Type B pancreatic cell (in vitro differentiated cells): ENCODE data around the gene LIPN. TPM values are rescaled to one million over a fixed set of nuclear protein-coding genes. Genes with fewer than 3 reads are reported as not detected.

Experiments
- DNase-seq: peaks from one replicate; pipeline ENCODE4 v3.0.0; 2021; ENCODE audit warnings: mixed read lengths; ENCODE audit not compliant: unreplicated experiment; ENCODE audit errors: extremely low spot score
- H3K27ac Mint-ChIP-seq: 2 replicates; pipeline ENCODE4 v1.8.0; 2021; ENCODE audit warnings: mild to moderate bottlenecking, mixed read lengths
- H3K27me3 Mint-ChIP-seq: 2 replicates; pipeline ENCODE4 v1.8.0; 2021; ENCODE audit warnings: mixed read lengths
- H3K36me3 Mint-ChIP-seq: 2 replicates; pipeline ENCODE4 v1.8.0; 2021; ENCODE audit warnings: mixed read lengths
- H3K4me1 Mint-ChIP-seq: one replicate; pipeline ENCODE4 v1.8.0; 2021; ENCODE audit warnings: mixed read lengths; ENCODE audit not compliant: unreplicated experiment
- H3K4me3 Mint-ChIP-seq: 2 replicates; pipeline ENCODE4 v1.8.0; 2021; ENCODE audit warnings: mild to moderate bottlenecking, mixed read lengths
- H3K9me3 Mint-ChIP-seq: 2 replicates; pipeline ENCODE4 v1.8.0; 2021; ENCODE audit warnings: mixed read lengths
- CTCF ChIP-seq: fragments of 200-600 bp; sonication (generic); conservative IDR thresholded peaks from 2 replicates; pipeline ENCODE4 v1.5.0; 2021; ENCODE audit warnings: antibody characterized with exemption, mild to moderate bottlenecking
- long read RNA-seq: library from polyadenylated mRNA; unstranded; transcript quantifications from one replicate; pipeline ENCODE4 v2.0.0, GENCODE V29; 2020
- total RNA-seq: library from RNA; stranded (reverse); gene quantifications from 2 replicates; pipeline ENCODE4 v1.2.1, GENCODE V29; 2021; ENCODE audit warnings: low replicate concordance

The LIPN gene
- total RNA-seq = 0.24 and 1.5 TPM in 2 replicates
- long read RNA-seq, partial matches to known transcripts = 1 of 11 reads
- long read RNA-seq, other reads (novel, unspliced or antisense) = 10 of 11 reads

- H3K27me3 Mint-ChIP-seq = no peaks in the 10 kb centered on the region
- no peak for TF ChIP-seq CTCF
- peaks cover 10% of the 10 kb centered on the region for H3K9me3 Mint-ChIP-seq
- DNase-seq = no peak
- peak within 1 kb of the TSS; percentile 89 for H3K27ac Mint-ChIP-seq
- peaks cover 7% of the 10 kb centered on the region for H3K4me1 Mint-ChIP-seq
- H3K4me3 Mint-ChIP-seq = peak within 1 kb of the TSS; percentile 0
- no peaks in the 10 kb centered on the region for H3K36me3 Mint-ChIP-seq
These were observed at the start of gene LIPN for GRCh38 chr10:88759366-88760101. Gene LIPN, plus strand, starts transcription at chr10:88760020. Its CDS starts 1,386 bp downstream, at chr10:88761406.

GRCh38 chr10:88715517-88715916 lies 44.3 kb upstream of the LIPN start:
- Mint-ChIP-seq H3K9me3 (no peaks in the 10 kb centered on the region), H3K27me3 (peaks cover 3% of the 10 kb centered on the region), H3K4me1 (no peaks in the 10 kb centered on the region), H3K36me3 (no peaks in the 10 kb centered on the region), H3K4me3 (no peak overlapping the region), H3K27ac (no peak overlapping the region)
- DNase-seq = no peak
- no peak for TF ChIP-seq CTCF

GRCh38 chr10:88721392-88721791 lies 38.4 kb upstream of the LIPN start:
- Mint-ChIP-seq H3K27ac (no peak overlapping the region), H3K9me3 (no peaks in the 10 kb centered on the region), H3K36me3 (no peaks in the 10 kb centered on the region), H3K27me3 (peaks cover 8% of the 10 kb centered on the region), H3K4me1 (peaks cover 4% of the 10 kb centered on the region), H3K4me3 (no peak overlapping the region)
- no peak for TF ChIP-seq CTCF
- DNase-seq = no peak

- H3K4me3 Mint-ChIP-seq = no peak overlapping the region
- H3K4me1 Mint-ChIP-seq = peaks cover 4% of the 10 kb centered on the region
- no peaks in the 10 kb centered on the region for H3K9me3 Mint-ChIP-seq
- no peak overlapping the region for H3K27ac Mint-ChIP-seq
- H3K36me3 Mint-ChIP-seq = no peaks in the 10 kb centered on the region
- peaks cover 5% of the 10 kb centered on the region for H3K27me3 Mint-ChIP-seq
- no peak for TF ChIP-seq CTCF
- DNase-seq = no peak
These were observed 34.0 kb upstream of the LIPN start for GRCh38 chr10:88725798-88726197.

GRCh38 chr10:88728107-88728763 lies 31.6 kb upstream of the LIPN start:
- Mint-ChIP-seq H3K4me3 (no peak overlapping the region), H3K9me3 (no peaks in the 10 kb centered on the region), H3K27ac (no peak overlapping the region), H3K27me3 (peaks cover 5% of the 10 kb centered on the region), H3K36me3 (no peaks in the 10 kb centered on the region), H3K4me1 (peaks cover 4% of the 10 kb centered on the region)
- TF ChIP-seq CTCF = peak; percentile 36
- DNase-seq = no peak
